Kasumi-1 (cell line): ENCODE data around the gene UGT2A2.
"Not testable (repeated sequence)": the region's sequence is repeated elsewhere in the genome, so short reads cannot be mapped to it uniquely, and the experiment has no call there.

Experiments
- DNase-seq, 2 experiments: peaks; one replicate each; lab custom pipeline; 2025; lab: John Stamatoyannopoulos, UW

UGT2A2 gene

DNA sequence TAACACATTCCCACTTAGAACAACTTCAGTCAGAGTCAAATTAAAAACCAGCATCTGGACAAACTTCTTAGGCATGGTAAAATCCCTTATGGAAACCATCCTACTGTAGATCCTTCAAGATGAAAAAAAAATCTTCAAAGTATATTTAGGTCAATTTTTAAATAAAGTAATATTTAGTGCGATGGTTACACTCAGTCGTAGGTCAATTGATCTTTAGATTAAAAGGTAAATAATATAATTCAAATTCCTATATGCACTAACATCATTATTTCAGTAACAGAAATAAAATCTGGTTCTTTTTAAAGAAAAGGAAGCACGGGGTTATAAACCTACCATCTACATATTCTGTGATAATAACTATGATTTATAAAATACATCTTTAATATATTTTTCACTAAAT lies at the start of gene UGT2A2:
TSS of gene UGT2A2 (minus strand) at position 101 of the 400 bp plus-strand sequence. CDS start at position 99, 2 bp downstream.
- no peak for DNase-seq

- no peak for DNase-seq
Measured at GRCh38 chr4:69684804-69685203, 45.4 kb upstream of the UGT2A2 start.

DNA sequence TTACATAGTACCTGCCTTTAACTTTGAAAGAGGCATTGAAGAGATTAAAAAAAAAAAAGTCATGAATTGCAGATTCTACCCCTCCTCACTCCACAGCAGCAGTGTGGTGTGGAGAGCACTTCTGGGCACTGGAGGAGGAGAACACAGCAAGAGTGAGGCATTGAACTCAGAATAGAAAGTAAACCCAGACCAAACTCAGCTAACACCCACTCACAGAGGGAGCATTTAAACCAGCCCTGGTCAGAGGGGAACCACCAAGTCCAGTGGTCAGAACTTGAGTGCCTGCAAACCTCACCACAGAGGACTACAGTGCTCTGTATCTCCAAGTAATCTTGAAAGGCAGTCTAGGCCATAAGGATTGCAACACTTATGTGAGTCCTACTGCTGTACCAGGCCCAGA lies 29.2 kb upstream of the UGT2A2 start:
- DNase-seq = no peak

DNA sequence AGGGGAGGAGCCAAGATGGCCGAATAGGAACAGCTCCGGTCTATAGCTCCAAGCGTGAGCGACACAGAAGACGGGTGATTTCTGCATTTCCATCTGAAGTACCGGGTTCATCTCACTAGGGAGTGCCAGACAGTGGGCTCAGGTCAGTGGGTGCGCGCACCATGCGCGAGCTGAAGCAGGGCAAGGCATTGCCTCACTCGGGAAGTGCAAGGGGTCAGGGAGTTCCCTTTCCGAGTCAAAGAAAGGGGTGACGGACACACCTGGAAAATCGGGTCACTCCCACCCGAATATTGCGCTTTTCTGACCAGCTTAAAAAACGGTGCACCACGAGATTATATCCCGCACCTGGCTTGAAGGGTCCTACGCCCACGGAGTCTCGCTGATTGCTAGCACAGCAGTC lies 24.6 kb upstream of the UGT2A2 start:
- DNase-seq = not testable (repeated sequence)

GRCh38 chr4:69661130-69661803 lies 21.8 kb upstream of the UGT2A2 start:
- DNase-seq = not testable (repeated sequence)

GRCh38 chr4:69658133-69658532 lies 18.7 kb upstream of the UGT2A2 start:
- no peak for DNase-seq

- DNase-seq = no peak
Measured at GRCh38 chr4:69656653-69657158, 17.3 kb upstream of the UGT2A2 start.

GRCh38 chr4:69653147-69653546 lies 13.7 kb upstream of the UGT2A2 start, which contains the start of gene UGT2A1:
TSS of gene UGT2A1 (minus strand) at chr4:69653247. CDS start at chr4:69647644, 5,603 bp downstream.
- no peak for DNase-seq

GRCh38 chr4:69650872-69651271 lies 11.4 kb upstream of the UGT2A2 start:
- no peak for DNase-seq

GRCh38 chr4:69649629-69650028 lies 10.2 kb upstream of the UGT2A2 start:
- no peak for DNase-seq

DNA sequence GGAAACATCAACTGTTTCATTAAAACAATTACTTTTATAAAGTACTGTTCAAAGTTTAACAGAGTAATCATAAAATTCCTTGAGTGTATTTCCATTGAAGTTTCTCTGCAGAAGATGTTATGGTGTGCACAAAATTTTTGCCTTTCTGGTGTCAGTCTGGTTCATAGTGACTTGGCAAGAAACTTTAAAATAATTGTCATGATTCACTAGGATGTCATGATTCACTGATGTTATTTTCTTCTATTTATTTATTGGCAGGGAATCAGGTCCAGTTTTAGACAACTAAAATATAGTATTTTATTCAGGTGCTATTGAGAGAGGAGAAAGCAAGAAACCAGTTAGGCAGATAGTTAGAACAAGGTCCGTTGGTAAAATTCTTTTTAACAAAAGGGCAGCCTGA lies 9.8 kb upstream of the UGT2A2 start:
- DNase-seq = no peak

- DNase-seq = no peak
Measured at GRCh38 chr4:69642961-69643360, 3.5 kb upstream of the UGT2A2 start.

DNA sequence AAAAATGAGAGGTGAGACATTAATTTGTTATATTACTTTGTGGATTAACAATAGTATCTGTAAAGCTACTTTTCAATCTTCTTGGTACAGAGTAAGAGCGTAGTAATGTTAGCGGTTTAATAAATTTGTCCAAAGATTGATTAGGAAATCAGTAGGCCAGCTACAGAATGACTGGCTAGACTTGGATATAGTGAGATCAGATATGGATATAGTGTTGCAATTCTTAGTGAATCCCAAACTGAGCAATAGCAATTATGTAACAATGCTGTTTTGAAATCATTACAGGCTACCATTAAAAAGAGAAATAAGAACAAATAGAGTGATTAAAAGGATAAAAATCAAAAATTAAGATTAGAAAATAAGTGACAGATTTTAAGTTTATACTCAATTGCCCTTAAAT lies 847 bp upstream of the UGT2A2 start:
- DNase-seq = no peak

GRCh38 chr4:69617083-69617694 lies 22.3 kb downstream of the UGT2A2 start:
- DNase-seq = peak; percentile 64 to 78

DNA sequence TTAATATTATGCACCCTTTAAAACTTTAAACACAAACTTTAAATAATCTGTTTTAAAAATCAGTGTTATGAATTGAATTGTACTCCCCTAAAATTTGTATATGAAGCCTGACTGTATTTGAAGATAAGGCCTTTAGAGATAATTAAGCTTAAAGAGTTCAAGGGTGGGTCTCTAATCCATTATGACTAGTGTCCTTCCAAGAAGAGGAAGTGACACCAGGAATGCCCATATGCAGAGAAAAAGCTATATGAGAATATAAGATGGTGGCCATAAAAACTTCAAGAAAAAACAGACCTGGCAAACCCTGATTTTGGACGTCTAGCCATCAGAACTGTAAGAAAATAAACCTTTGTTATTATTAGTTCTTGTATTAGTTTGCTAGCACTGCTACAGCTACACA lies 29.0 kb downstream of the UGT2A2 start:
- no peak for DNase-seq

DNA sequence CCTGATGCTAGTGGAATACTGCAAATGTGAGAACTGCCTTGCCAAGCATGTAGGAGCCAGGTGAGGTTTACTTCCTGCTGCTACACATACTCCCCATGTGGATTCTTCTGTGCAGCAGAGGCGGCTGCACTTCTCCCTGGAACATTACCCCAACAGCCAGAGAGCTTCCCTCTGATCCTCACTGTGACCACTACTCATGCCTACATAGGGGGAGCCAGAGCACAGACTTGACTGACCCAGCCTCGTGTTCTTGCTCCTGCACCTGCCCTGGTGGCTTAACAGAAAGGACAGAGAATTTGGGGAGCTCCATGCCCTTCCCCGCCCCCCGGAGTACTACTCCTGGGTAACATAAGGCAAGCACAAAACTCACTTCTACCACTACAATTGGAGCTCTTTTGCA lies 38.4 kb downstream of the UGT2A2 start:
- DNase-seq = no peak

DNA sequence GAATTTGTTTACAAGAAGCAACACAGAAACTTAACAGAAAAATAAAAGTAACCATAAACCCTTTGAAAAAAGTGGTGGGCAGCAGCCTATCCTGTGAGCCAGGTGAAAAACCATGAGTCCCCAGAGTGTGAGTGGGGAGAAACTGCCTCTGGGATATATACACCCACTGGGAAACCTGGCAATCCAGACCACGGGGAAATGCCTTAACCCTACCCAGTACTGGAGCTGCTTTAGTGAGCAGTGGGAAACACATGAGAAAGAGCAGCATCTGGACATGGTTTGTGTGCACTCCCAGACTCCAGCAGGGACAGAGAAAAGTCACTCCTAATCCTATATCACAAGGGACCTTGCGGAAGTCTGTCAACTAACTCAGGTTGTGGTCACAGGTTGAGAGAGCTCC lies 39.4 kb downstream of the UGT2A2 start:
- DNase-seq = no peak

GRCh38 chr4:69594382-69594781 lies 45.1 kb downstream of the UGT2A2 start:
- no peak for DNase-seq

DNA sequence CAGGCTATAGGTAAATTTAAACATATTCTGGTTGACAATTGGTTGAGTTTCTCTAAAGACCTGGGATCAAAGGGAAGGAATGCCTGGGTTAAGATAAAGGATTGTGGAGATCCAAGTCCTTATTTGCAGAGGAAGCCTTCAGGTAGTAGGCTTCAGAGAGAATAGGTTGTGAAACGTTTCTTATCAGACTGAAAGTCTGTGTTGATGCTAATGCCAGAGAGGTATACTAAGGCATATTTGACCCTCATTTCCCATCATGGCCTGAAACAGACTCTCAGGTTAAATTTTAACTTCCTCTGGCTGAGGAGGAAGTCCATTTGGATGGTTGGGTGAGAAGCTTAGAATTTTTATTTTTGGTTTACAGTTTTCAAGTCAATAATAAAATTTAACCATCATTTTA lies 48.1 kb downstream of the UGT2A2 start:
- DNase-seq = no peak

DNA sequence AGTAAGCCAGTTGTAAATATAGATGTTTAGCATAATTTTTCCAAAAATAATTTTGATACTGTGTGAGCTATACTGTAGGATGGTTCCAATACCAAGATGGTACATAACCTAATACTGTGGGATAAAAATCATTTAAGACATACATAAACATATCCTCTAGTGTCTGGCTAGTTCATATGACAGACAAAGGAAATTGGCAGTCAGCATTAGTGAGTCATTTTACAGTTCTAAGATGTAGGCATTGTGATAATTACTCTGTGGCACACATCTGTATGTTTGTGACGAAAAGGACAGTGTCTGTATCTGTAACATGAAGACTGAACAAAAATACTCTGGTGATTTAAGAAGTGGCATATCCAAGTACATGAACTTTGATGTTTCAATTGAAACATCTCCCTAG lies 49.6 kb downstream of the UGT2A2 start:
- DNase-seq = no peak

- no peak for DNase-seq
Measured at GRCh38 chr4:69584135-69584534, 55.3 kb downstream of the UGT2A2 start.

DNA sequence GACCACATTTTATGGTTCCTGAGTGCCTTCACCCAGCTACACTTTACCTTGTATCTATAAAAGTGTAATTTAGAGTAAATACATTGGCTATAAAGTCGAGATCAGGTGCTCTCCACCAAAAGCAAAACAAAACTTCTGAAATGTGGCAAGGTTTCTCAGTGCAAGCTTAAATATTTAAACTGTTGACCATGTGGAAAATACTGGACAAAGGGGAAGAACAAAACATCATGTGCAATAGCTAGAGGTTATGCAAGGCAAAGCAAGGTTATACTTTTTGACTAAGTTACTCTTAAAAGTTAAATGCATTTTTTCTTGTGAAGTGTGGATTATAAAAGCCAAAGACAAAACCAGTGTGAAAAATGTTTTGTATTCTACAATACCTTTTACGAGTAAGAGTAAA lies 55.9 kb downstream of the UGT2A2 start:
- DNase-seq = no peak

- no peak for DNase-seq
Measured at GRCh38 chr4:69577245-69577644, 62.2 kb downstream of the UGT2A2 start.
